ENCODE results near the gene SLC39A10.
"Not testable (repeated sequence)": the region's sequence is repeated elsewhere in the genome, so short reads cannot be mapped to it uniquely, and the experiment has no call there.

Gene SLC39A10

GRCh38 chr2:195674491-195675221, 17.6 kb downstream of the SLC39A10 start:
- DNase-seq = no peak

- no peak for DNase-seq
Measured at GRCh38 chr2:195675783-195676427, 18.9 kb downstream of the SLC39A10 start.

GRCh38 chr2:195677290-195677689, 20.3 kb downstream of the SLC39A10 start:
- DNase-seq = no peak

- DNase-seq = no peak
Measured at GRCh38 chr2:195677884-195678283, 20.9 kb downstream of the SLC39A10 start.

GRCh38 chr2:195682077-195682476, 25.1 kb downstream of the SLC39A10 start:
- DNase-seq = no peak

- no peak for DNase-seq
Measured at GRCh38 chr2:195683174-195683573, 26.1 kb downstream of the SLC39A10 start.

GRCh38 chr2:195686564-195686963, 29.5 kb downstream of the SLC39A10 start:
- no peak for DNase-seq

- no peak for DNase-seq
Measured at GRCh38 chr2:195687320-195688086, 30.5 kb downstream of the SLC39A10 start.

GRCh38 chr2:195692531-195692930, 35.5 kb downstream of the SLC39A10 start:
- not testable (repeated sequence) for DNase-seq

- DNase-seq = no peak
Measured at GRCh38 chr2:195694553-195694952, 37.5 kb downstream of the SLC39A10 start.

- no peak for DNase-seq
Measured at GRCh38 chr2:195695002-195695631, 38.1 kb downstream of the SLC39A10 start.

- DNase-seq = no peak
Measured at GRCh38 chr2:195696012-195696411, 39.0 kb downstream of the SLC39A10 start.

- no peak for DNase-seq
Measured at GRCh38 chr2:195697681-195698220, 40.7 kb downstream of the SLC39A10 start.

- no peak for DNase-seq
Measured at GRCh38 chr2:195700480-195700879, 43.5 kb downstream of the SLC39A10 start.

GRCh38 chr2:195706161-195706900, 49.3 kb downstream of the SLC39A10 start:
- DNase-seq = no peak

- DNase-seq = no peak
Measured at GRCh38 chr2:195709901-195710806, 53.1 kb downstream of the SLC39A10 start.

GRCh38 chr2:195711478-195711877, 54.5 kb downstream of the SLC39A10 start:
- no peak for DNase-seq

GRCh38 chr2:195716466-195716865, 59.4 kb downstream of the SLC39A10 start:
- no peak for DNase-seq

GRCh38 chr2:195721042-195721441, 64.0 kb downstream of the SLC39A10 start:
- DNase-seq = no peak

- no peak for DNase-seq
Measured at GRCh38 chr2:195722075-195722474, 65.0 kb downstream of the SLC39A10 start.

- DNase-seq = no peak
Measured at GRCh38 chr2:195727106-195727505, 70.1 kb downstream of the SLC39A10 start.

Measured in NCI-H1105 (cell line).